Activated CD8-positive, alpha-beta memory T cell treated with anti-CD3 and anti-CD28 coated beads, Interleukin-2, amount 50 U/mL, for 1 hour (primary cell): Measurements from ENCODE around the gene SLC25A42.
A peak's percentile ranks its signal among the peaks of the same experiment; 100 is the strongest.

Experiments used
- DNase-seq: peaks from one replicate; pipeline ENCODE4 v3.0.0-alpha.2; 2020; ENCODE audit errors: extremely low read depth

The SLC25A42 gene

DNA sequence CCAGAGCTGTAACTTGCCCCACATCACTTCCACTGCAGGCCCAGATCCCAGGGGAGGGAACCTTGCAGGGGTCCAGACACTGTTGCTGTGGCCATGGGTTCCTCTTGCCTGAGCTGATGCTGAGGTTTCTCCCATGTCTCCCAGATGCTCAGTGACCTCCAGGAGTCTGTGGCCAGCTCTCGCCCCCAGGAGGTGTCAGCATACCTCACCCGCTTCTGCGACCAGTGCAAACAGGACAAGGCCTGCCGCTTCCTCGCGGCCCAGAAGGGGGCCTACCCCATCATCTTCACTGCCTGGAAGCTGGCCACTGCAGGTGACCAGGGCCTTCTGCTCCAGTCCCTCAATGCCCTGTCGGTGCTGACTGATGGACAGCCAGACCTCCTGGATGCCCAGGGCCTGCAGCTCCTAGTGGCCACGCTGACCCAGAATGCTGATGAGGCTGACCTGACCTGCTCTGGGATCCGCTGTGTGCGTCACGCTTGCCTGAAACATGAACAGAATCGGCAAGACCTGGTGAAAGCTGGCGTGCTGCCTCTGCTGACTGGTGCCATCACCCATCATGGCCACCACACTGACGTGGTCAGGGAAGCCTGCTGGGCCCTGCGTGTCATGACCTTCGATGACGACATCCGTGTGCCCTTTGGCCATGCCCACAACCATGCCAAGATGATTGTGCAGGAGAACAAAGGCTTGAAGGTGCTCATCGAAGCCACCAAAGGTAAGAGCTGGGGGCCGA, 12.1 kb upstream of the SLC25A42 start:
- DNase-seq: no peak

DNA sequence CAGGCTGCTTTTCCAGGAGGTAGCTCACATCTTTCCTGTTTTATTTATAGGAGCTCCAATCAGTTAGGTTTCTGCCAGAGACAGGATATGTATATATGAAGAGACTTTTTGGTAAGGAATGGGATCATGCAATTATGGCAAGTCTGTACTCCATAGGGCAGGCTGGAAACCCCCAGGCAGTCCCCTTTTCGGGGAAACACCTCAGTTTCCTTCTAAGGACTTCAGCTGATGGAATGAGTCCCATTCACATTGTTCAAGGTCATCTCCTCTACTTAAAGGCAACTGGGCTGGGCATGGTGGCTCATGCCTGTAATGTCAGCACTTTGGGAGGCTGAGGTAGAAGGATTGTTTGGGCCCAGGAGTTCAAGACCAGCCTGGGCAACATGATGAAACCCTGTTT, 10.9 kb upstream of the SLC25A42 start:
- no peak for DNase-seq

DNA sequence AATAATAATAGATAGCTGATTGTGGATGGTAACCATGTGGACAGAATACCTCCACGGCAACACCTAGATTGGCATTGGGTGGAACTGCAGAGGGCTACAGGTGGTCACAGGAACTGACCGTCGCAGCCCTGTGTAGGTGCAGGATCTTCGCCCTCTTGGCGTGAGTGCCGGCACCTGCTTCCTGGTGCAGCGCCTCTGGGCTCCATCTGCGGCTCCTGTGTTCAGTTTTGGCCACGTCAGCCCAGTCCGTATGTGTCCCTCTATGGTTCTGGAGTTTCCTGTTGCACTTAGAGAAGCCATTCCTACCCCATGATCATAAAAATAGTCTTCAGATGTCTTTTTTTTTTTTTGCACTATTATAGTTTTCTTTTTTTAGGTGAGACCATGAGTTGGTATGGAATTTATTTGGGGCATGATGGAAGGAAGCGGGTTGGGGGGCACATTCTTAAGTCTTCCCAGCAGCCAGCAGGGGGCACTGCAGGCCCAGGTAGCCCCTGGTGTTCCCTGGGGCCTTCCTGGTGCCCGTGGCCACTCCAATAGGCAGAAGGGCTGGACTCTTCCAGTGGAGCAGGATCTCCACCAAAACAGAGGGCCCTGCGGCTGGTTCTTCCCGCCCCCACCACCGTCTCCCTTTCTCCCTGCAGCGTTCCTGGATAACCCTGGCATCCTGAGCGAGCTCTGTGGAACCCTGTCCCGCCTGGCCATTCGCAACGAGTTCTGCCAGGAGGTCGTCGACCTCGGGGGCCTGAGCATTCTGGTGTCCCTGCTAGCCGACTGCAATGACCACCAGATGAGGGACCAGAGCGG, 10.1 kb upstream of the SLC25A42 start:
- DNase-seq: no peak

DNA sequence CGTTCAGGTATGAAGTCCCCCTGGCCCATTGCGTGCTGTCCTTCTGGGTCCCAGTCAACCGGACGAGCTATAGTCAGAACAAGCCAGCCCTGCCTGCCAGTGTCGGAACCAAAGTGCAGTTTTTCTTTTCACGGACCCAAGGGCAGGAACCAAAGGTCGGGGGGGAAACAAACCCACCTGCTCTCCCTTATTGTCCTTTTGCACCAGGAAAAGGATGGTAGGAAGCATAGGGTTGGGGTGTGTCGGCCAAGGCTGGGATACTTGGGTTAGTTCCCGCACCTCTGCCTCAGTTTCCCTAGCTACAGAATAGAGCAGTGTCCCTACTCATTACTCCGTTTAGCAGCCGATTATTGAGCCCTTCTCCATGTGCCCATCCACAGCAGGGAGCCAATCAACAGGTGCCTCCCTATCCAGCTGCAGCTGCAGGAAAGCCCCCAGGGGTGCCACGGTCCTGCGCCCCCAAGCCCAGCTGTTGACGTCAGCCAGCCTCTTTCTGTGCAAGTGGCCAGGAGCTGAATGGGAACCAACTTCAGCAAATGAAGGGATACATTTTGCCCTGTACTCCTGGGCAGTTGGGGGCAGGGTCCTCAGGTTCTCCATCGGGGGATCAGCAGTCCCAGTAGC, 9.4 kb upstream of the SLC25A42 start:
- DNase-seq: no peak

DNA sequence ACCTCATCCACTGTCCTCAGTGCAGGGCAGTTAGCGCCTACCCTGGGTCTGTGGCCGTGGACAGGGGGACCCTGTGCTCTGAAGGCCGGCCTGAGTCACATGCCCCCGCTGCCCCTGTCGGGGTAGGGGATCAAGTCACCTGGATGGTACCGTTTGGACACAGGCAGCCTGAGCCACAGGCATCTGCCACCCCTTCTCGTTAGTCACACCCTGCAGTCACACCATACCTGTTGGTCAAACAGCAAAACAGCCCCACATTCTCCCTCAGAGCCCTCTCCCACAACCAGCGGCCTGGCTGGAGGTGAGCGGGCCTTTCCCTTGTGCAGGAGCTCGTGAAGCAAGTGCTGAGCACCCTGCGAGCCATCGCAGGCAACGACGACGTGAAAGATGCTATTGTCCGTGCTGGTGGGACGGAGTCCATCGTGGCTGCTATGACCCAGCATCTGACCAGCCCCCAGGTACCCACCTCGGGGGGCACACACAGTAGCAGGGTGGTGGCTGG, 8.8 kb upstream of the SLC25A42 start:
- no peak for DNase-seq

DNA sequence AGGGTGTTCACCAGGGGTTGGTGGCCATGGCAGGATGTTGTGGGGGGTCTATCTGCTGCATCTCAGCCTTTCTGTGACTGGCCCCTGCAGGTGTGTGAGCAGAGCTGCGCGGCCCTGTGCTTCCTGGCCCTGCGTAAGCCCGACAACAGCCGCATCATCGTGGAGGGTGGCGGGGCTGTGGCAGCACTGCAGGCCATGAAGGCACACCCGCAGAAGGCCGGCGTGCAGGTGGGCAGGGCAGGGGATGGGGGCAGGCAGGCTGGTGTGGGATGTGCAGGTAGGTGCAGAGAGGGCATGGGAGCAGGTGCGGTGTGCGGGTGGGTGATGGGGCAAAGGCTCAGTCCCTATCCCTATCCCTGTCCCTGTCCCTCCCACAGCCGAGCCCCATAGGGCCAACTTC, 8.1 kb upstream of the SLC25A42 start:
- no peak for DNase-seq

DNA sequence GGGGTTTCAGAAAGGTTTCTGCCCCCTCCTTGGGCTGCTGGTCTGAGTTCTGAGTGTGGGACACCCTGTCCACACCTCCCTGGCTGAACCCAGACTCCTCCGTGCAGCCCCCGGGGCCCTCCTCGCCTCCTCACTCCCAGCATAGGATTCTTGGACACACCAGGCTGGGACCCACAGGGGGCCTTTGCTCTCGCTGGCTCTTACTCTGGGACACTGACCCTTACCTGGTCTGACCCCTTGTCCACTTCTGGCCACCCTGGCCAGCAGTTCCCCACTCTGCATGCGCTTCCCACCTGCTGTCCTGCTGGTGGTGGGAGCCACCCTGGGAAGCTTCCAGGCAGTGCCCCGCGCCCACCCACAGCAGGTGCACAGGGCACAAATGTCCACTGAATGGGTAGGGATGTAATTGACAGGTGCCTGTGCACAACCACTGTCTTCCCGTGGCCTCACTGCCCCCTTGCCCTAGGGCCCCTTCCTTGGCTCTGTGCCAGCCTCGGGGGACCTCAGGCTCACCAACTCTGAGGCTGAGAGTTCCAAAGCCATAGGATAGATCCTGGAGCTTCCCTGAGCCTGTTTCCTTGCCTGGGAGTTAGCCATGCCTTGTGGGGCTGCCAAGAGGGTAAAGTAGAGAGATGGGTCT, 7.0 kb upstream of the SLC25A42 start:
- DNase-seq: no peak

DNA sequence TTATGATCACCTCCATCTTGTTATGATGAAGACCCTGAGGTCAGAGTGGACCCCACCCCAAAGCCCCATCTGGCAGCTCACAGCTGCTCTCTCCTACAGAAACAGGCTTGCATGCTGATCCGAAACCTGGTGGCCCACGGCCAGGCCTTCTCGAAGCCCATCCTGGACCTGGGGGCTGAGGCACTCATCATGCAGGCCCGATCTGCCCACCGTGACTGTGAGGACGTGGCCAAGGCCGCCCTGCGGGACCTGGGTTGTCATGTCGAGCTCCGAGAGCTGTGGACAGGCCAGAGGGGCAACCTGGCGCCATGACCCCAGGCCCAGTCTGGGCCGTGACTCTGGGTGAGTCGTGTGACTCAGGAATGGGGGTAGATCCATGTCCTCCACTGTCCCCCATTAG, 6.5 kb upstream of the SLC25A42 start:
- DNase-seq: no peak

DNA sequence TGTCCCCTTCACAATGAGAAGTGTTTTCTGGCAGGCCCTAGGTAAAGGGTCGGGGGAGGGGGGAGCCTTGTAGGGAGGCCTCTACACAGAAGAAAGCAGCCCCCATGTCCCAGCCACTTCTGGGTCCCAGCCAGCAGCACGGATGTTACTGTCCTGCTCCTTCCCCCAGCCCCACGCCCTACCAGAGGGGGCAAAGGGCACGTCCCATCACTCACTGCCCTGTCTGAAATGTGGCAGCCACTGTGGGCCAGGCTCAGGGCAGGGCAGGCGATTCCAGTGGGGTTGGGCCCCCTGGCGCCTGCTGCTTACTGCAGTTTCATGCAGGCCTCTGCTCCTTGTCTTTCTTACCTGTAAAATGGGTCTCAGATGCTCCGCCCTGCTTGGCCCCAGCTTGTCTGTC, 6.1 kb upstream of the SLC25A42 start:
- DNase-seq: no peak

DNA sequence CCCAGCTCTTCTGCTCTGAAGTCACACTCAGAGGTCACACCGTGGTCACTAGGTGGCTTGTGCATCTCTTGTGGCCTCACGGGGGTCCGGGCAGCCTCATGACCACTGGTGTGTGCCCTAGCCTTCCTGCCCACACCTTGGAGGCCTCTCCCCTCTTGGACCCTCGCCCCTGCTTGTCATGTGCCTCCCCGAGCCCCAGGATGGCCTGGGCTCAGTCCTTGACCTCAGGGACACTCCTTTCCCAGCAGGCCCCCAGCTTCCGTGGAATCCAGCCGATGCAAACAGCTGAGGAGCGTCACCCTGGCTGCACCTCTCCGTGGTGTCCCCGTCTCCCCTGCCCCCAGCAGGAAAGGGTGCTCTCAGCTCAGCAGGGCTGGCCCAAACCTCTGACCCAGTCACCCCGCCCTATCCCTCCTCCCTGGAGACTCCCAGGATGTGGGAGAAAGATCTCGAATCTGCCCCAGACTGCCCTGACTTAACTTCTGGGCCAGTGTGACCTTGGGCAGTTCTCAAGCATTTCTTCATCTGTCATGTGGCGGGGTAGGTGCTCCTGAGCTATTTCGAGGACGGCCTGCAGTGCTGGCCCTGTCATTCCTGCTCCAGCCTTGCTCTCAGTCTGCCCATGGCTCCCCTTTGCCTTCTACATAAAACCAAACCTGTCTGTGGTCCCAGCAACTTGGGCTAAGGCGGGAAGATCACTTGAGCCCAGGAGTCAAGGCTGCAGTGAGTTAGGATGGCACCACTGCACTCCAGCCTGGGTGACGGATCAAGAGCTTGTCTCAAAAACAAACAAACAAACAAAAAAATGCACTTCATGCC, 4.6 kb upstream of the SLC25A42 start:
- DNase-seq: no peak

DNA sequence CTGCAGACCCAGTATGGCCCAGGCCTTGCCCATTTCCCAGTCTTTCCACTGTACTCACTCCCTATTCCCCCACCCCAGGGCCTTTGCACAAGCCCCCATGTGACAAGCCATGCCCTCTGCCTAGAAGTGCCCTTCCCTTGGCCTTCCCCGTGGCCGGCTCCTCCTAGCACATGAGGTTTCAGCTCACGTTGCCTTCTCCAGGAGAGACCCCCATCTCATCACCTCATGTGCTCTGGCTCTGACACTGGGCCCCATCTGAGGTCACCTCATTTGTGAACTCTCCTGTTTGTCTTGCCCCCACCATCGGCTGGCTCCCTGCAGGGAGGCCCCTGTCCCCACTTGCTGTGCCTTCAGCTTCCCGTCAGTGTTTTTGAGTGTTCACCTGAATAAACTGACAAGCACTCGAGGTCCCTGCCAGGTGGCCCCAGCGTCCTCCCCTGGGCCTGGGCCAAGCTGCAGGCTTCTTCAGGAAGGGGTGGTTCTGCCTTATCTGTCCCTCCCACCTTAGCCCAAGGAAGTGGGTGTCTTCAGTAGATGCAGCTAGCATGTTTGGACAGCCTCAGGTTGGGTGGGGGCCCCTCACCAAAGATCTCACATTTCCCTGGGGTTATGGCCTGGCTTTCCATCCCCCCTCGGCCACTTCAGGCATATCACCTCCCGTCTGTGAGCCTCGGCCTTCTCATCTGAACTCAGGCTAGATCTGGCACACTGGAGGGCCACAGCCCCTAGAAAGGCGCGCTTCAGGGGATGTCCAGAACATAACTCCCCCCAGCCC, 3.8 kb upstream of the SLC25A42 start:
- no peak for DNase-seq

DNA sequence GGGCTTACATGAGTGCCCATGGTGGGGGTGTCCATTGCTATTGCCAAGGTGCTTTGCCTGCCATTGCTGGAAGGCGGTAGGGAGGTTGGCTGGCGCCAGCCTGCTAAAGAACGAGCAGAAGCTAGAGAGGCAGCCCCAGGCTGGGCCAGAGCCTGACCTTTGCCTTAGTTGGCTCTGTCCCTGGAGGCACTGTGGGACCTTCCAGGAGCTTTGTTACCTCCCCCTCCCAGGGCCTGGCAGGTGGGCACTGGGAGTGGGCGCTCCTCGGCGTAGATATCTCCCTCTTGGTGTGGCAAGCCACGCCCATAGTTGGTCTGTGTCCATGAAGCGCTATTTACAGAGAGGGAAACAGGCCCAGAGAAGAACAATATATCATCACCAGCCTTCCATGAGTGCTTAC, 2.3 kb upstream of the SLC25A42 start:
- DNase-seq: no peak

DNA sequence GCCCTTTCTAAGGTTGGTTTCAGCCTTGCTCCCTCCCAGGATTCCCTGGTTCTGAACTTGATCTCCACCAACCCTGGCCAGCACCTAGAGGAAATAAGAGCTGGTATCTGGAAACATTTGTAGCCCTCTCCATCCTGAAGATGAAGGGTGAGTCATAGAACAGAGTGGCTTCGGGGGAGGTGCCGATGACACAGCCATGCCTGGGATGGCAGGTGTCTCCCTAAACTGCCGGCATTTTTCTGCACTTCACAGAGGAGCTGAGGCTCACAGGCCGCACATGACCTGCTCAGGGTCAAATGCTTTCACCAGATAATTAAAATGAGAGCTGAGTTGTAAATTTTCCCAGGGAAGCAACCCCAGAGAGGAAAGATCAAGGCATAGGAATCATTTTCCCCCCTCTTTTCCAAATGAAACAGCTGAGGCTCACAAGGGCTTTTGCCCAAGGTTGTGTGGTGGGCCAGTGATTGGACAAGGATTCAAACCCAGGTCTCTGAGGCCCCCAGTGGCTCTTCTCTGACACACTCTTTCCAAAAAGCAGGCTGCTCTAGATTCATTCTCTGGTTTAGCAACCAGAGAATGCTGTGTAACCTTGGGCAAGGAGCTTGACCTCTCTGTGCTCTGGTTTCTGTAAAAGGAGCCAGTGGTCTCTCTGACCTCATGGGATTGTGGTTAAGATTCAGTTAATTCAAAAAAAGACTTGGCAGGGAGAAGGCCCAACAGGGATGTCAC, 1.2 kb upstream of the SLC25A42 start:
- no peak for DNase-seq

DNA sequence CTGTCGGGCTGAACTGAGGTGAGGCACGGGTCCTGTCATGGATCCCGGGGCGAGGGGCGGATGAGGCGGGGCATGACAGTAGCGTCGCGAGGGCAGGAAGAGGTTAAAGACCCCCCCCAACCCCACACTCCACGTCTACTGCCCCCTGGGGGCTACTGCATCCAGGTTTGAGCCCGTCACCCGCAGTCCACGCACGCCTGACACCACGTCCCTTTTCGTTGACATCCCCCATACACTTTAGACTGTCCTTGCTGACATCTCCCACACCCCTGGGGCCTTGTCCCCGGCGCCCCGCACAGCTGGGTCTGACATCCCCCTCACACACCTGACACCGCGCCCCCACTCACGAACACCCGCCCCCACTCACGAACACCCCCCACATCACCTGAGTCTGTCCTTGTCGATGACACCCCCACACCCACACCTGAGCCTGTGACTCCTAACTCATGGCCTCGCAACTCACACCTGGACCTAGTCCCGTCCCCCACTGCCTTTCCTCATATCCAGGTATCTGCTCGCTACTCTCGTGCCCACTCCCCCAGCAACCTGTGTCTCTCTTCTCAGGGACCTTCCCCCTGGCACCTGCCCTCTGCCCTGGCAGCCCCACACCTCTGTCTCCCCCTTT, 416 bp downstream of the SLC25A42 start:
- peak; percentile 45 for DNase-seq

DNA sequence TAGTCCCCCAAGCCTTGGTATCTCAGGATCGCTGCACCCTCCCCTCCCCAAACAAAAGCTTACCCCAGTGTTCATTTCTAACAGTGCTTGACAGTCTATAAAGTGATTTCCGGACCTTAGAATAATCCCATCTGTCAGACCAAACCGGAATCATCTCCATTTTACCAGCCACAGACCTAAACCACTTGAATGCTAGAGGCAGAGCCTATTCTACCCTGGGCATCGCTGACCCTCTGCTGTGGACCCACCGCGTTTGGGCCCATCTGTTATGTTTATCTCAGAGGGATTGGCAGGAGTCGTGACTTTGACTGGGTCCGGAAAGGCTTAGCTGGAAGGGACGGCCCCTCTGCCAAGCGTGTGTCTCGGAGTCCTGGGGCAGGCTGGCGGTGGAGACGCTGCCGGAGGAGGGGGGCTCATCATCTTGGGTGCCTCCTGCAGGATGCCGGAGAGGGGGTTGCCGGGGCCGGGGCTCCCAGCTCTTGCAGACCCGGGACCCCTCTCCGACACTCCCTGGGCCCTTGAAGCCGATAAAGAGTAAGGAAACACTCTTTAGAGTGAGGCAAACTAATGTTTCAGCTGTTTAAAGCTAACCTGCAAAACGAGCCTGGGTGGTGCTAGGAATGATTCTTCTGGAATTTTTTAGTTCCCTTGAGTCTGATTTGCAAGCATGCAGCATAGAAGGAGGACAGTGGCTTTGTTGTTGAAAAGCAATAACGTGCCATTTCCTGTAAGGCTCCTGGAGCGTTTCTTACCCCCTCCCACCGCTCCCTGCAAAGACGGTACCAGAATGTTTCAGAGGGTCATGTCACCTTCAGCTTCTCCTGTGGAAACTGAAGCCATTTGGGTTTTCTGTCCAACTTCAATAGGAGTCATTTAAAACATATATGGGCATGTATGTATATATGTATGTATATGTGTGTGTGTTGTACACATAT, 1.3 kb downstream of the SLC25A42 start:
- no peak for DNase-seq

DNA sequence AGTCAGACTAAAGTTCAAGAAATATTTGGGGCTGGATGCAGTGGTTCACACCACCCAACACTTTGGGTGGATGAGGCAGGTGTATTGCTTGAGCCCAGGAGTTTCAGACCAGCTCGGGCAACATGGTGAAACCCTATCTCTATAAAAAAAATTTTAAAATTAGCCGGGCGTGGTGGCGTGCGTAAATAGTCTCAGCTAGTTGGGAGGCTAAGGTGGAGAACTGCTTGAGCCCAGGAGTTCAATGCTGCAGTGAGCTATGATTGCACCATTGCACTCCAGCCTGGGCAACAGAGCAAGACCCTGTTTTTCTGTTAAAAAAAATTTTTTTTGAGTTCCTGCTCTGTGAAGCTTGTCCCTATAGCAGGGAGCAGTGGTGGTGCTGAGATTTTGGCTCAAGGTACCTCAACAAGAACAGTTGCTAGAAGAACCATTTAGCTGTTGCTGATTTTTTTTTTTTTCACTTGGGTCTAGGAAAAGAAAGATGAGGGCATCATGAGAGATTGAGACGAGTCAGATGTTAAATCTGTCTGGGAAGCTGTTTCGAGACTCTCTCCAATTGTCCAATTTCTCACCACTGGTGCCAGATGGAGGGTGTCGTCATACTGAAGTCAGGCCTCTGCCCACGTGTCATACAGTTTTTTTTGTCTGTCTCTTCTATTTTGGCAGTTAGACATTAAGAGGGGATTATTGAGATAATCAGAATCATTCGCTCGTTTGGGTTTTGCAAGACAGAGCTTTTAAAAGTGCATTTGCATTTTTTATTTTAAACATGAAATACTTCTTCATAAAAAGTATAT, 3.7 kb downstream of the SLC25A42 start:
- DNase-seq: no peak
